BE2C (cell line): ENCODE results near the gene ACTR2. TPM values are rescaled to one million over a fixed set of nuclear protein-coding genes. Genes with fewer than 3 reads are reported as not detected.
A peak's percentile ranks its signal among the peaks of the same experiment; 100 is the strongest.
"Not testable (repeated sequence)": the region's sequence is repeated elsewhere in the genome, so short reads cannot be mapped to it uniquely, and the experiment has no call there.

Source experiments
- DNase-seq: peaks from one replicate; pipeline ENCODE4 v3.0.0-alpha.2; 2020
- H3K27me3 ChIP-seq: fragments of 250-450 bp; sonication (Bioruptor Pico); 2 replicates; pipeline ENCODE4 v1.5.1; 2020; ENCODE audit warnings: mild to moderate bottlenecking
- H3K36me3 ChIP-seq: fragments of 250-450 bp; sonication (Bioruptor Pico); 2 replicates; pipeline ENCODE4 v1.5.1; 2020; ENCODE audit warnings: mild to moderate bottlenecking
- H3K4me1 ChIP-seq: fragments of 250-450 bp; sonication (Bioruptor Pico); 2 replicates; pipeline ENCODE4 v1.5.1; 2020
- H3K4me3 ChIP-seq: 2 replicates; pipeline ENCODE4 v1.5.1; 2011; ENCODE audit warnings: low read depth, low read length
- H3K9me3 ChIP-seq: fragments of 250-450 bp; sonication (Bioruptor Pico); 2 replicates; pipeline ENCODE4 v1.5.1; 2020
- CTCF ChIP-seq: IDR thresholded peaks from 2 replicates; pipeline ENCODE4 v1.5.1; 2012; ENCODE audit warnings: mild to moderate bottlenecking, low read depth, low read length
- polyA plus RNA-seq: library from polyadenylated mRNA; unstranded; fragments of >200 nt; gene quantifications from one replicate; pipeline ENCODE4 v1.2.1, GENCODE V29; 2012; ENCODE audit warnings: low read depth, missing spikeins; ENCODE audit not compliant: insufficient read length, insufficient read depth

ACTR2 gene
- 101 TPM for polyA plus RNA-seq

- Histone ChIP-seq H3K4me1 (no peaks in the 10 kb centered on the region; the same call in 1 of the 2 replicates), H3K9me3 (no peaks in the 10 kb centered on the region), H3K27me3 (no peaks in the 10 kb centered on the region), H3K36me3 (no peaks in the 10 kb centered on the region), H3K4me3 (peak within 1 kb of the TSS; percentile 91)
- peak; percentile 90 for DNase-seq
- no peak for TF ChIP-seq CTCF
These were observed at the start of gene ACTR2 for GRCh38 chr2:65227456-65228262. ACTR2 (plus strand) TSS chr2:65227831; CDS start chr2:65227910, 79 bp downstream.

GRCh38 chr2:65182570-65182969 is 45.1 kb upstream of the ACTR2 start:
- H3K36me3 ChIP-seq: no peaks in the 10 kb centered on the region
- no peak overlapping the region for H3K4me3 ChIP-seq
- no peaks in the 10 kb centered on the region for H3K27me3 ChIP-seq
- no peak for TF ChIP-seq CTCF
- H3K4me1 ChIP-seq: no peaks in the 10 kb centered on the region
- DNase-seq: no peak
- H3K9me3 ChIP-seq: no peaks in the 10 kb centered on the region

- DNase-seq, H3K4me3 ChIP-seq, H3K27me3 ChIP-seq: not testable (repeated sequence)
These were observed 44.2 kb upstream of the ACTR2 start for GRCh38 chr2:65183406-65183805.

GRCh38 chr2:65185012-65185411 is 42.6 kb upstream of the ACTR2 start:
- H3K4me3 ChIP-seq: no peak overlapping the region
- H3K9me3 ChIP-seq: no peaks in the 10 kb centered on the region
- H3K36me3 ChIP-seq: no peaks in the 10 kb centered on the region
- H3K27me3 ChIP-seq: no peaks in the 10 kb centered on the region
- no peak for DNase-seq
- TF ChIP-seq CTCF: no peak
- no peaks in the 10 kb centered on the region for H3K4me1 ChIP-seq

More at GRCh38 chr2:65183406-65183805, 44.2 kb upstream of the ACTR2 start:
- H3K4me1 ChIP-seq, H3K9me3 ChIP-seq, H3K36me3 ChIP-seq: not testable (repeated sequence)

- Histone ChIP-seq H3K27me3 (no peaks in the 10 kb centered on the region), H3K4me3 (no peak overlapping the region), H3K9me3 (no peaks in the 10 kb centered on the region), H3K36me3 (no peaks in the 10 kb centered on the region), H3K4me1 (no peaks in the 10 kb centered on the region)
- DNase-seq: no peak
- TF ChIP-seq CTCF: no peak
These were observed 41.4 kb upstream of the ACTR2 start for GRCh38 chr2:65186093-65186868.

GRCh38 chr2:65186872-65187851 is 40.5 kb upstream of the ACTR2 start:
- H3K27me3 ChIP-seq: no peaks in the 10 kb centered on the region
- no peaks in the 10 kb centered on the region for H3K9me3 ChIP-seq
- peak; percentile 54 for DNase-seq
- peak; percentile 72 for TF ChIP-seq CTCF
- H3K36me3 ChIP-seq: no peaks in the 10 kb centered on the region
- no peak overlapping the region for H3K4me3 ChIP-seq
- no peaks in the 10 kb centered on the region for H3K4me1 ChIP-seq
